Naive thymus-derived CD4-positive, alpha-beta T cell (primary cell): Measurements from ENCODE around the gene IGF2BP2. TPM values are rescaled to one million over a fixed set of nuclear protein-coding genes. Genes with fewer than 3 reads are reported as not detected.
A peak's percentile ranks its signal among the peaks of the same experiment; 100 is the strongest.

ENCODE experiments used
- ATAC-seq: fragments of 150-1000 bp; cut with Tn5 transposase; 2 replicates; pipeline ENCODE4 v1.10.0; 2021; ENCODE audit warnings: mild to moderate bottlenecking, moderate library complexity
- CTCF ChIA-PET: fragments of 350-600 bp; sonication (Branson Sonifier 250); formaldehyde crosslinking; loops from one replicate; lab custom pipeline; 2021; ENCODE audit warnings: antibody characterized with exemption; lab: Charles Lee
- POLR2A ChIA-PET: fragments of 350-600 bp; sonication (Branson Sonifier 250); formaldehyde crosslinking; loops from one replicate; lab custom pipeline; 2021; ENCODE audit warnings: antibody characterized with exemption, inconsistent platforms; lab: Charles Lee
- DNase-seq, 9 donors: peaks; one replicate each; pipeline versions ENCODE4 v3.0.0 to v3.0.0-alpha.2; 2020 to 2022; ENCODE audit warnings: mixed read lengths in 1 of 9
- H3K27ac ChIP-seq: one replicate; pipeline ENCODE4 v1.7.0; 2013; ENCODE audit warnings: mild to moderate bottlenecking, low read depth, low read length, moderate library complexity
- H3K27me3 ChIP-seq, 2 donors: one replicate each; pipeline ENCODE4 v1.7.0; 2013; ENCODE audit warnings: low read length in 2 of 2, mild to moderate bottlenecking in 2 of 2, moderate library complexity in 2 of 2; ENCODE audit not compliant: control insufficient read depth in 2 of 2, insufficient read depth in 2 of 2
- H3K36me3 ChIP-seq, 3 experiments: 1 replicate in 2 of 3; 2 replicates in 1 of 3; pipeline ENCODE4 v1.7.0; 2013; ENCODE audit warnings: low read length in 3 of 3, mild to moderate bottlenecking in 3 of 3, moderate library complexity in 1 of 3; ENCODE audit not compliant: insufficient read depth in 3 of 3, control insufficient read depth in 2 of 3
- H3K4me1 ChIP-seq, 2 donors: one replicate each; pipeline ENCODE4 v1.7.0; 2013; ENCODE audit warnings: low read length in 2 of 2, mild to moderate bottlenecking in 2 of 2, moderate library complexity in 1 of 2; ENCODE audit not compliant: control insufficient read depth in 2 of 2, insufficient read depth in 2 of 2
- H3K4me3 ChIP-seq: 2 replicates; pipeline ENCODE4 v1.7.0; 2013; ENCODE audit warnings: mild to moderate bottlenecking, low read length
- H3K9me3 ChIP-seq, 3 experiments: 1 replicate in 2 of 3; 2 replicates in 1 of 3; pipeline ENCODE4 v1.7.0; 2013; ENCODE audit warnings: low read length in 3 of 3; ENCODE audit not compliant: control insufficient read depth in 2 of 3
- H3K27ac Mint-ChIP-seq, 9 donors: one replicate each; pipeline ENCODE4 v1.8.0; 2020 to 2022; ENCODE audit warnings: mixed read lengths in 9 of 9, mild to moderate bottlenecking in 8 of 9, moderate library complexity in 5 of 9, inconsistent platforms in 2 of 9
- H3K27me3 Mint-ChIP-seq, 5 donors: one replicate each; pipeline ENCODE4 v1.8.0; 2021 to 2022; ENCODE audit warnings: mixed read lengths in 5 of 5, mild to moderate bottlenecking in 1 of 5
- H3K36me3 Mint-ChIP-seq, 5 donors: one replicate each; pipeline ENCODE4 v1.8.0; 2020 to 2022; ENCODE audit warnings: mixed read lengths in 5 of 5, mild to moderate bottlenecking in 3 of 5, inconsistent platforms in 1 of 5
- H3K4me1 Mint-ChIP-seq, 7 donors: one replicate each; pipeline ENCODE4 v1.8.0; 2020 to 2022; ENCODE audit warnings: mixed read lengths in 7 of 7, mild to moderate bottlenecking in 3 of 7, inconsistent platforms in 1 of 7
- H3K4me3 Mint-ChIP-seq, 10 donors: one replicate each; pipeline ENCODE4 v1.8.0; 2020 to 2022; ENCODE audit warnings: mild to moderate bottlenecking in 10 of 10, mixed read lengths in 10 of 10, moderate library complexity in 6 of 10, inconsistent platforms in 2 of 10
- H3K9me3 Mint-ChIP-seq, 11 donors: one replicate each; pipeline ENCODE4 v1.8.0; 2020 to 2022; ENCODE audit warnings: mixed read lengths in 11 of 11, mild to moderate bottlenecking in 4 of 11, inconsistent platforms in 1 of 11, moderate library complexity in 1 of 11
- intact Hi-C, 2 donors: fragments of 100-400 bp; cut with micrococcal nuclease; formaldehyde crosslinking; loops; one replicate each; pipeline ENCODE4 v1.15.1; 2023
- polyA plus RNA-seq, 2 donors: library from polyadenylated mRNA; unstranded; fragments of 300-500 nt; fragmentation: Illumina TruSeq; gene quantifications; one replicate each; pipeline ENCODE4 v1.2.3, GENCODE V29; 2021
- total RNA-seq, 6 experiments: library from RNA in 5 of 6; stranded (reverse) in 5 of 6; gene quantifications; 1 replicate in 5 of 6; 2 replicates in 1 of 6; pipeline ENCODE4 v1.2.3 and lab custom pipeline; 2021 to 2026

The IGF2BP2 gene
- total and polyA plus RNA-seq, 7 experiments from 2014 or later: 0.14 to 5.0 (median 0.87) TPM; not detected in 3

- no peak overlapping the region for H3K27ac ChIP-seq
- ChIA-PET CTCF (no interaction called here), POLR2A (no interaction called here)
- H3K27ac Mint-ChIP-seq: no peak overlapping the region
- no peaks in the 10 kb centered on the region for H3K27me3 ChIP-seq
- no peaks in the 10 kb centered on the region for H3K36me3 Mint-ChIP-seq
- H3K36me3 ChIP-seq: no peaks in the 10 kb centered on the region
- peaks cover 0 to 11% (median 7%) of the 10 kb centered on the region in 7 donors for H3K4me1 Mint-ChIP-seq
- ATAC-seq (no peak), DNase-seq (no peak)
- no peak overlapping the region for H3K4me3 Mint-ChIP-seq
- intact Hi-C loops: no loop called here
- peaks cover 0 to 3% (median 0%) of the 10 kb centered on the region in 11 donors for H3K9me3 Mint-ChIP-seq
- no peaks in the 10 kb centered on the region for H3K9me3 ChIP-seq
- no peaks in the 10 kb centered on the region for H3K4me1 ChIP-seq
- H3K27me3 Mint-ChIP-seq: peaks cover 0 to 5% (median 0%) of the 10 kb centered on the region in 5 donors
- H3K4me3 ChIP-seq: no peak overlapping the region
These were observed 187.5 kb downstream of the IGF2BP2 start for GRCh38 chr3:185637388-185637787.

- Histone ChIP-seq H3K27ac (no peak overlapping the region), H3K27me3 (no peaks in the 10 kb centered on the region), H3K4me1 (no peaks in the 10 kb centered on the region), H3K9me3 (no peaks in the 10 kb centered on the region), H3K36me3 (peaks cover 0 to 19% (median 0%) of the 10 kb centered on the region in 3 experiments), H3K4me3 (no peak overlapping the region)
- peak overlapping the region in 2 of 10 donors; percentile 4 to 7 for H3K4me3 Mint-ChIP-seq
- intact Hi-C loops: no loop called here
- DNase-seq (peak in 2 of 9 donors; percentile 6 to 11), ATAC-seq (no peak)
- H3K4me1 Mint-ChIP-seq: peaks cover 0 to 11% (median 7%) of the 10 kb centered on the region in 7 donors
- H3K36me3 Mint-ChIP-seq: peaks cover 0 to 10% (median 2%) of the 10 kb centered on the region in 5 donors
- peak overlapping the region in 5 of 9 donors; percentile 1 to 74 (median 58) for H3K27ac Mint-ChIP-seq
- CTCF ChIA-PET: no interaction called here
- peaks cover 0 to 3% (median 0%) of the 10 kb centered on the region in 11 donors for H3K9me3 Mint-ChIP-seq
- POLR2A ChIA-PET: interaction anchor here (0.6 kb wide), 2 partner anchors 20 to 258 kb away, joined by 3 read pairs; no protein-coding TSS in a partner anchor
- H3K27me3 Mint-ChIP-seq: no peaks in the 10 kb centered on the region
These were observed 191.8 kb downstream of the IGF2BP2 start for GRCh38 chr3:185632996-185633395.

GRCh38 chr3:185631508-185632206 lies 193.2 kb downstream of the IGF2BP2 start:
- H3K4me1 Mint-ChIP-seq: peaks cover 0 to 11% (median 7%) of the 10 kb centered on the region in 7 donors
- intact Hi-C loops: no loop called here
- ATAC-seq (no peak), DNase-seq (no peak)
- no peak overlapping the region for H3K4me3 Mint-ChIP-seq
- no peaks in the 10 kb centered on the region for H3K27me3 Mint-ChIP-seq
- Histone ChIP-seq H3K9me3 (no peaks in the 10 kb centered on the region), H3K27ac (no peak overlapping the region), H3K4me3 (no peak overlapping the region), H3K27me3 (no peaks in the 10 kb centered on the region), H3K4me1 (no peaks in the 10 kb centered on the region), H3K36me3 (peaks cover 0 to 30% (median 0%) of the 10 kb centered on the region in 3 experiments)
- POLR2A ChIA-PET: no interaction called here
- H3K27ac Mint-ChIP-seq: peak overlapping the region in 2 of 9 donors; percentile 10 to 12
- H3K9me3 Mint-ChIP-seq: no peaks in the 10 kb centered on the region
- CTCF ChIA-PET: no interaction called here
- peaks cover 3 to 13% (median 5%) of the 10 kb centered on the region in 5 donors for H3K36me3 Mint-ChIP-seq

GRCh38 chr3:185631108-185631507 lies 193.7 kb downstream of the IGF2BP2 start:
- Histone ChIP-seq H3K4me3 (no peak overlapping the region), H3K9me3 (no peaks in the 10 kb centered on the region), H3K27ac (no peak overlapping the region), H3K4me1 (no peaks in the 10 kb centered on the region), H3K36me3 (peaks cover 0 to 33% (median 1%) of the 10 kb centered on the region in 3 experiments), H3K27me3 (no peaks in the 10 kb centered on the region)
- Mint-ChIP-seq H3K4me1 (peaks cover 0 to 11% (median 7%) of the 10 kb centered on the region in 7 donors), H3K4me3 (no peak overlapping the region), H3K27me3 (no peaks in the 10 kb centered on the region), H3K36me3 (peaks cover 3 to 13% (median 5%) of the 10 kb centered on the region in 5 donors), H3K27ac (no peak overlapping the region), H3K9me3 (no peaks in the 10 kb centered on the region)
- intact Hi-C loops: no loop called here
- DNase-seq (no peak), ATAC-seq (no peak)
- ChIA-PET CTCF (no interaction called here), POLR2A (no interaction called here)

- Histone ChIP-seq H3K27me3 (no peaks in the 10 kb centered on the region), H3K9me3 (no peaks in the 10 kb centered on the region), H3K27ac (no peak overlapping the region), H3K4me1 (no peaks in the 10 kb centered on the region), H3K36me3 (peaks cover 0 to 39% (median 9%) of the 10 kb centered on the region in 3 experiments), H3K4me3 (no peak overlapping the region)
- Mint-ChIP-seq H3K36me3 (peaks cover 3 to 17% (median 10%) of the 10 kb centered on the region in 5 donors), H3K9me3 (no peaks in the 10 kb centered on the region), H3K27ac (peak overlapping the region in 4 of 9 donors; percentile 16 to 68 (median 40)), H3K4me1 (peaks cover 0 to 11% (median 7%) of the 10 kb centered on the region in 7 donors), H3K27me3 (no peaks in the 10 kb centered on the region), H3K4me3 (no peak overlapping the region)
- POLR2A ChIA-PET: interaction anchor here (0.7 kb wide), 1 partner anchor 459 kb away, joined by 3 read pairs; no protein-coding TSS in a partner anchor
- CTCF ChIA-PET: no interaction called here
- ATAC-seq (no peak), DNase-seq (no peak)
- intact Hi-C loops: no loop called here
These were observed 194.6 kb downstream of the IGF2BP2 start for GRCh38 chr3:185630182-185630622.

- Histone ChIP-seq H3K4me1 (no peaks in the 10 kb centered on the region), H3K36me3 (peaks cover 0 to 42% (median 9%) of the 10 kb centered on the region in 3 experiments), H3K9me3 (no peaks in the 10 kb centered on the region), H3K27ac (no peak overlapping the region), H3K27me3 (no peaks in the 10 kb centered on the region), H3K4me3 (no peak overlapping the region)
- intact Hi-C loops: no loop called here
- peaks cover 0 to 11% (median 7%) of the 10 kb centered on the region in 7 donors for H3K4me1 Mint-ChIP-seq
- no peak overlapping the region for H3K4me3 Mint-ChIP-seq
- H3K9me3 Mint-ChIP-seq: no peaks in the 10 kb centered on the region
- no peak for DNase-seq
- H3K27ac Mint-ChIP-seq: peak overlapping the region in 3 of 9 donors; percentile 16 to 68 (median 25)
- no peak for ATAC-seq
- peaks cover 3 to 21% (median 10%) of the 10 kb centered on the region in 5 donors for H3K36me3 Mint-ChIP-seq
- ChIA-PET POLR2A (interaction anchor here (0.7 kb wide), 1 partner anchor 458 kb away, joined by 3 read pairs; no protein-coding TSS in a partner anchor), CTCF (no interaction called here)
- H3K27me3 Mint-ChIP-seq: no peaks in the 10 kb centered on the region
These were observed 195.2 kb downstream of the IGF2BP2 start for GRCh38 chr3:185629554-185630181.
